SK-N-MC (cell line): ENCODE data around the gene SLC1A5.

ENCODE experiments used
- EZH2 ChIP-seq: fragments of 200-600 bp; sonication (generic); IDR thresholded peaks from one replicate; pipeline ENCODE4 v1.6.1; 2017; ENCODE audit warnings: antibody characterized with exemption
- POLR2AphosphoS5 ChIP-seq: IDR thresholded peaks from 2 replicates; pipeline ENCODE4 v1.6.1; 2012; ENCODE audit warnings: mild to moderate bottlenecking, low read depth, low read length, borderline replicate concordance

DNA sequence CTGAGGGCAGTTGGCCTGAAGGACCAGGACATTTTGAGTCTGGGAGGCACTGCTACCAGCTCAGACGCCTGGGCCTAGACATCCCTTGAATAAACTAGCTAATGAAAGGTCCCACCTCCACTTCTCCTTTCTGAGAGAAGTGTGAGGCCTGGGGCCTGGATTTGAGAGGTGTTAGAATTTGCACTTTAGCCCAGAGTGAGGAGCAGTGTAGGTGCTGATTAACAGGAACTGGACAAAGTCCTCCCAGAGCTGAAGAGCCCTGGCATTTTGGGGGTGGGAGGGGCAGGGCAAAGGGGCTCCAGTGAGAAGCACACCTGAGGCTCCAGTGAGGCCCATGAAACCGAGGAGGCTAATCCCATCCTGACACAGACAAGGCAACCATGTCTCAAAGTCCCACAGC, 15.2 kb upstream of the SLC1A5 start:
- TF ChIP-seq EZH2 (no peak), POLR2AphosphoS5 (no peak)
